ENCODE results near the gene NANOS3. TPM values are rescaled to one million over a fixed set of nuclear protein-coding genes. Genes with fewer than 3 reads are reported as not detected.

The NANOS3 gene
- total and polyA plus RNA-seq, 2 of the 13 experiments (the other 11 are each of a cell fraction or from before 2014, with no cell fraction given) = 0.21 TPM; not detected in 1

DNA sequence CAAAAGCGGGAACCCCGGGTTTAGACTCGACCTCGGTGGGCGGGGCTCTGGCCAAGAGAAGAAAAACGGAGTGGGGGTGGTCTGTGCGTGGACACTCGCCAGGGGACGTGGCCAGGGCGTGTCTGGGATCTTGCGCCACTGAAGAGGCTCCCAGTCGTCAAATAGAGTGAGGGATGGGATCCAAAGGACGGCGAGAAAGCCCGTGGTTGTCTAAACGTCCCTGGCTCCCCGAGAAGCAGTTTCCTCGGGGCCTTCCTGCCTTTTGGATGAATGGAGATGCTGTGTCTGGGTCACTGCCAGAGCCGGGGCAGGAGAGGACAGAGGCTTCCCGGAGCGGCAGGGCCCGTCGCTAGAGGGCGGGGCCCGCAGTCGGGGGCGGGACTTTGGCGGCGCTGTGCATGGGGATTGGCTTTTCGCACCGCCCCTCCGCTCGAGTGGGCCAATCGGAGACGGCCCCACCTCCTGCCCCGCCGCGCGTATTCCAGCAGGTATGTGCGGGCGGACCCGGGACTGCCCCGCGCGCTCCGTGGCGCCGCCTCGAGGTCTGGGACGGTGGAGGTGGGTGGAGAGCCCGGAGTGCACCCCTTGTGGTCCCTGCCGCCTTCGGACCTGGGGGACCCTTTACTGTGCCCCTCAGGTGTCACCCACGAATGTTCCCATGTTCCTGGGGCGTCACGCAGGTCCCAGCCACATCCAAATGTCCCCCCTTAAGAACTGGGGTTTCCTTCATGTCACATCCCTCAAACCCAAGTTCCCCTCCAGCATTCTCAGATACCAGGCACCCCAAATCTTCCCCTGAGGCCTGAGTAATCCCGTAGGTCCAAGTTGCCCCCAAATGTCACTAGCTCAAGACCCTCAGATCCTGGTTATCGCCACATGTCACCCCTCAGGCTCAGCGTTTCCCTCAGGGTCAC, 43.3 kb upstream of the NANOS3 start (continued):
- TF ChIP-seq, protein P1, sequence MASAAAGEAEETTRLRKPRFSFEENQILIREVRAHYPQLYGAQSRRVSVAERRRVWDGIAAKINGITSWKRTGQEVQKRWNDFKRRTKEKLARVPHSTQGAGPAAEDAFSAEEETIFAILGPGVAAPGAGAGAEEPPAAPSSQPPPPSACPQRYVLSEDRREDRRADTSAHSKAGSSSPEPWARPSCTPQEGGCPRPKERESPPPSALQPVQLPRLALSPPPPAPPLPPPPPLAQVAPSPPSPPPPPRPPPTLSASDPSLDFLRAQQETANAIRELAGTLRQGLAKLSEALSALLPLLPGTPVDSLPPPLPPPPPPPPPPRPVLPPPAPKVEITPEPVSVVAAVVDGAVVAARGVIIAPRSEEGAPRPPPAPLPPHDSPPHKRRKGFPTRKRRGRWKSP (CRISPR knock-in tag; IDR thresholded peaks at IDR 0.05) = peak; percentile 39; the same call in 1 of the 2 replicates
- TF ChIP-seq, protein P2, sequence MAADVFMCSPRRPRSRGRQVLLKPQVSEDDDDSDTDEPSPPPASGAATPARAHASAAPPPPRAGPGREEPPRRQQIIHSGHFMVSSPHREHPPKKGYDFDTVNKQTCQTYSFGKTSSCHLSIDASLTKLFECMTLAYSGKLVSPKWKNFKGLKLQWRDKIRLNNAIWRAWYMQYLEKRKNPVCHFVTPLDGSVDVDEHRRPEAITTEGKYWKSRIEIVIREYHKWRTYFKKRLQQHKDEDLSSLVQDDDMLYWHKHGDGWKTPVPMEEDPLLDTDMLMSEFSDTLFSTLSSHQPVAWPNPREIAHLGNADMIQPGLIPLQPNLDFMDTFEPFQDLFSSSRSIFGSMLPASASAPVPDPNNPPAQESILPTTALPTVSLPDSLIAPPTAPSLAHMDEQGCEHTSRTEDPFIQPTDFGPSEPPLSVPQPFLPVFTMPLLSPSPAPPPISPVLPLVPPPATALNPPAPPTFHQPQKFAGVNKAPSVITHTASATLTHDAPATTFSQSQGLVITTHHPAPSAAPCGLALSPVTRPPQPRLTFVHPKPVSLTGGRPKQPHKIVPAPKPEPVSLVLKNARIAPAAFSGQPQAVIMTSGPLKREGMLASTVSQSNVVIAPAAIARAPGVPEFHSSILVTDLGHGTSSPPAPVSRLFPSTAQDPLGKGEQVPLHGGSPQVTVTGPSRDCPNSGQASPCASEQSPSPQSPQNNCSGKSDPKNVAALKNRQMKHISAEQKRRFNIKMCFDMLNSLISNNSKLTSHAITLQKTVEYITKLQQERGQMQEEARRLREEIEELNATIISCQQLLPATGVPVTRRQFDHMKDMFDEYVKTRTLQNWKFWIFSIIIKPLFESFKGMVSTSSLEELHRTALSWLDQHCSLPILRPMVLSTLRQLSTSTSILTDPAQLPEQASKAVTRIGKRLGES (CRISPR knock-in tag; IDR thresholded peaks at IDR 0.05; ENCODE audit: borderline replicate concordance) = no peak
- TF ChIP-seq, protein P3, sequence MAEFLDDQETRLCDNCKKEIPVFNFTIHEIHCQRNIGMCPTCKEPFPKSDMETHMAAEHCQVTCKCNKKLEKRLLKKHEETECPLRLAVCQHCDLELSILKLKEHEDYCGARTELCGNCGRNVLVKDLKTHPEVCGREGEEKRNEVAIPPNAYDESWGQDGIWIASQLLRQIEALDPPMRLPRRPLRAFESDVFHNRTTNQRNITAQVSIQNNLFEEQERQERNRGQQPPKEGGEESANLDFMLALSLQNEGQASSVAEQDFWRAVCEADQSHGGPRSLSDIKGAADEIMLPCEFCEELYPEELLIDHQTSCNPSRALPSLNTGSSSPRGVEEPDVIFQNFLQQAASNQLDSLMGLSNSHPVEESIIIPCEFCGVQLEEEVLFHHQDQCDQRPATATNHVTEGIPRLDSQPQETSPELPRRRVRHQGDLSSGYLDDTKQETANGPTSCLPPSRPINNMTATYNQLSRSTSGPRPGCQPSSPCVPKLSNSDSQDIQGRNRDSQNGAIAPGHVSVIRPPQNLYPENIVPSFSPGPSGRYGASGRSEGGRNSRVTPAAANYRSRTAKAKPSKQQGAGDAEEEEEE (CRISPR knock-in tag; IDR thresholded peaks at IDR 0.05; ENCODE audit: borderline replicate concordance) = no peak
- no peak for TF ChIP-seq SRF (IDR thresholded peaks at IDR 0.05; ENCODE audit: low read depth, low read length)
- TF ChIP-seq ZSCAN22 (CRISPR knock-in tag; IDR thresholded peaks at IDR 0.05) = no peak
- no peak for TF ChIP-seq SMARCC2 (IDR thresholded peaks at IDR 0.05)
- peak; percentile 26; the same call in 1 of the 2 replicates for TF ChIP-seq ZNF331 (CRISPR knock-in tag; IDR thresholded peaks at IDR 0.05)
- TF ChIP-seq KDM2A (CRISPR knock-in tag; IDR thresholded peaks at IDR 0.05; ENCODE audit: borderline replicate concordance, low read depth) = peak; percentile 96
- TF ChIP-seq, protein P4, sequence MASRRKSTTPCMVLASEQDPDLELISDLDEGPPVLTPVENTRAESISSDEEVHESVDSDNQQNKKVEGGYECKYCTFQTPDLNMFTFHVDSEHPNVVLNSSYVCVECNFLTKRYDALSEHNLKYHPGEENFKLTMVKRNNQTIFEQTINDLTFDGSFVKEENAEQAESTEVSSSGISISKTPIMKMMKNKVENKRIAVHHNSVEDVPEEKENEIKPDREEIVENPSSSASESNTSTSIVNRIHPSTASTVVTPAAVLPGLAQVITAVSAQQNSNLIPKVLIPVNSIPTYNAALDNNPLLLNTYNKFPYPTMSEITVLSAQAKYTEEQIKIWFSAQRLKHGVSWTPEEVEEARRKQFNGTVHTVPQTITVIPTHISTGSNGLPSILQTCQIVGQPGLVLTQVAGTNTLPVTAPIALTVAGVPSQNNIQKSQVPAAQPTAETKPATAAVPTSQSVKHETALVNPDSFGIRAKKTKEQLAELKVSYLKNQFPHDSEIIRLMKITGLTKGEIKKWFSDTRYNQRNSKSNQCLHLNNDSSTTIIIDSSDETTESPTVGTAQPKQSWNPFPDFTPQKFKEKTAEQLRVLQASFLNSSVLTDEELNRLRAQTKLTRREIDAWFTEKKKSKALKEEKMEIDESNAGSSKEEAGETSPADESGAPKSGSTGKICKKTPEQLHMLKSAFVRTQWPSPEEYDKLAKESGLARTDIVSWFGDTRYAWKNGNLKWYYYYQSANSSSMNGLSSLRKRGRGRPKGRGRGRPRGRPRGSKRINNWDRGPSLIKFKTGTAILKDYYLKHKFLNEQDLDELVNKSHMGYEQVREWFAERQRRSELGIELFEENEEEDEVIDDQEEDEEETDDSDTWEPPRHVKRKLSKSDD (CRISPR knock-in tag; IDR thresholded peaks at IDR 0.05; ENCODE audit: low read depth) = 0 out of 2 replicates have a peak, but pooled peaks have one; percentile 23
- TF ChIP-seq, protein P5, sequence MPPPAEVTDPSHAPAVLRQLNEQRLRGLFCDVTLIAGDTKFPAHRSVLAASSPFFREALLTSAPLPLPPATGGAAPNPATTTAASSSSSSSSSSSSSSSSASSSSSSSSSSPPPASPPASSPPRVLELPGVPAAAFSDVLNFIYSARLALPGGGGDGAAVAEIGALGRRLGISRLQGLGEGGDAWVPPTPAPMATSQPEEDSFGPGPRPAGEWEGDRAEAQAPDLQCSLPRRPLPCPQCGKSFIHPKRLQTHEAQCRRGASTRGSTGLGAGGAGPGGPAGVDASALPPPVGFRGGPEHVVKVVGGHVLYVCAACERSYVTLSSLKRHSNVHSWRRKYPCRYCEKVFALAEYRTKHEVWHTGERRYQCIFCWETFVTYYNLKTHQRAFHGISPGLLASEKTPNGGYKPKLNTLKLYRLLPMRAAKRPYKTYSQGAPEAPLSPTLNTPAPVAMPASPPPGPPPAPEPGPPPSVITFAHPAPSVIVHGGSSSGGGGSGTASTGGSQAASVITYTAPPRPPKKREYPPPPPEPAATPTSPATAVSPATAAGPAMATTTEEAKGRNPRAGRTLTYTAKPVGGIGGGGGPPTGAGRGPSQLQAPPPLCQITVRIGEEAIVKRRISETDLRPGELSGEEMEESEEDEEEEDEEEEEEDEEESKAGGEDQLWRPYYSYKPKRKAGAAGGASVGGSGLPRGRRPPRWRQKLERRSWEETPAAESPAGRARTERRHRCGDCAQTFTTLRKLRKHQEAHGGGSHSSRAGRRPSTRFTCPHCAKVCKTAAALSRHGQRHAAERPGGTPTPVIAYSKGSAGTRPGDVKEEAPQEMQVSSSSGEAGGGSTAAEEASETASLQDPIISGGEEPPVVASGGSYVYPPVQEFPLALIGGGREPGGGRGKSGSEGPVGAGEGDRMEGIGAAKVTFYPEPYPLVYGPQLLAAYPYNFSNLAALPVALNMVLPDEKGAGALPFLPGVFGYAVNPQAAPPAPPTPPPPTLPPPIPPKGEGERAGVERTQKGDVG (CRISPR knock-in tag; IDR thresholded peaks at IDR 0.05; ENCODE audit: borderline replicate concordance) = peak; percentile 24; the same call in 1 of the 2 replicates
- no peak for TF ChIP-seq MAF1 (CRISPR knock-in tag; IDR thresholded peaks at IDR 0.05; ENCODE audit: borderline replicate concordance)
- no peak for TF ChIP-seq ZNF780A (CRISPR knock-in tag; IDR thresholded peaks at IDR 0.05)
- no peak for TF ChIP-seq MAFG (CRISPR knock-in tag; IDR thresholded peaks at IDR 0.05)

Data from HepG2 (cell line).